AG09309 (cell line): ENCODE data around the gene TBC1D22B.
"Not testable (repeated sequence)": the region's sequence is repeated elsewhere in the genome, so short reads cannot be mapped to it uniquely, and the experiment has no call there.

Experiments
- DNase-seq: peaks from one replicate; pipeline ENCODE4 v3.0.0-alpha.2; 2010; ENCODE audit warnings: low read depth
- H3K4me3 ChIP-seq: 2 replicates; pipeline ENCODE4 v1.5.1; 2011; ENCODE audit warnings: mild to moderate bottlenecking, low read depth, low read length, moderate library complexity; ENCODE audit not compliant: control insufficient read depth
- CTCF ChIP-seq: IDR thresholded peaks from 2 replicates; pipeline ENCODE4 v1.5.1; 2011; ENCODE audit warnings: mild to moderate bottlenecking, low read depth, low read length, inconsistent platforms; ENCODE audit not compliant: insufficient read depth, control insufficient read depth; ENCODE audit errors: missing control alignments

TBC1D22B gene

DNA sequence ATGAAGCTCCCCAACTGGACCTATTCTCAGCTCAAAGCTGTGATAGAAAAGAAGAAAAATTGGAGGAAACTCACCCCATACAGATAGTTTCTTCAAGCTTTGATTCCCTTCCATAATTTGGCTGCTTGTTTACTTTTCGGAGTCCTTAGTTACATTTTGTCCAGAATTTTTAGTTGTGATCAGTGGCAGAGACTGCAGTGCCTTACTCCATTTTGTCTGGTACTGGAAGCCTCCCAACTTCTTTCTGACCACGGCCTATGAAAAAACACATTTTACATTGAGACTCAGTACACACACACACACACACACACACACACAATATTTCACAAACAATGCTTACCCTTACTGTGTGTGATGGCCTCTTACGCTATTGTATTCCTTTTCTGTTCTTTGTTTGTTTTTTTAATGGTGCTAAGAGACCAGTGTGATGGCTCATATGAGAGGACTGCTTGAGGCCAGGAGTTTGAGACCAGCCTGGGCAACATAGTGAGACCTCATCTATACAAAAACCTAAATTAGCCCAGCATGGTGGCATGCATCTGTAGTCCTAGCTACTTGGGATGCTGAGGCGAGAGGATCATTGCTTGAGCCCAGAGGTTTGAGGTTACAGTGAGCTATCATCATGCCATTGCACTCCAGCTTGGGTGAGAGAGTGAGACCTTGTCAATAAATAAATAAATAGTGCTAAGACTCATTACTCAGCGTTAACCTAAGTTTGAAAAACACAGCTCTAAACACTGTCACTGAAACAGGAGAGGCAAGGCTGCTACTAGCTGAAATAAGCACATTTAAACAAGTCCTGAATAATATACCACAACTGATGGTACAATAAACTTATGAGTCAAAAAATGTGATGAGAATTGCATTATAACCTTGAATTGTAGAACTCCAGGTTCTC lies 82.4 kb downstream of the TBC1D22B start:
- H3K4me3 ChIP-seq, result no peak overlapping the region
- DNase-seq, result no peak
- no peak for TF ChIP-seq CTCF

DNA sequence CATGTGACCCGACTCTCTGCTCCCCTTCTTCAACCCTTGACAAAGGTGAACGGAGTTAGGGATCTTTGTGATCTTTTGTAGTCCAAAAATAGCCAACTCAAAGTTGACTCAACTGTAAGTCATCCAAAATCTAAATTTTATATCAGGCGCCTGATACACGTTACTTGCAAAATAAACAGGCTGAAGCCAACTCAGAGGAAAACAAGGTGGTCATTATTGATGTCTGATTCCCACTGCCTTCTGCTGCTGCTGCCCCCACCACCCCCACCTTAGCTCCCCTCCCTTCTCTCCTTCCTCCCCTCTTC lies 83.0 kb downstream of the TBC1D22B start:
- H3K4me3 ChIP-seq, result no peak overlapping the region
- DNase-seq, result no peak
- no peak for TF ChIP-seq CTCF

DNA sequence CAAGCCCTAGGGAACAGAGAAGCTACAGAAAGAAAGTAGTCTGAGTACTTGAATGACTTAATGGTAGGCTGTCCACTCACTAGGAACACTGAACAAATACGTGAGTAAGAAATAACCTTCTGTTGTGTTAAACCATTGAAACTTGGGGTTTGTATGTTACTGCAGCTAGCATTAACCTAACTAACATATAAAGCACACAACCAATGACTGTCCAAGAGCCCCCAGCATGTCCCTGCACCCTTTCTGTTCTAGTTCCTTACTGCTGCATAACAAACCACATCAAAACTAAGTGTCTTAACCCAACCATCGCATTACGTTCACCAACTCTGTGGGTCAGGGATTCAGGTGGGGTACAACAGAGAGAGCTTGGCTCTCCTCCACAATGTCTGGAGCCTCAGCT lies 85.7 kb downstream of the TBC1D22B start:
- no peak overlapping the region for H3K4me3 ChIP-seq
- TF ChIP-seq CTCF, result no peak
- no peak for DNase-seq

GRCh38 chr6:37344308-37344707 lies 86.7 kb downstream of the TBC1D22B start:
- H3K4me3 ChIP-seq, result no peak overlapping the region
- no peak for DNase-seq
- no peak for TF ChIP-seq CTCF

DNA sequence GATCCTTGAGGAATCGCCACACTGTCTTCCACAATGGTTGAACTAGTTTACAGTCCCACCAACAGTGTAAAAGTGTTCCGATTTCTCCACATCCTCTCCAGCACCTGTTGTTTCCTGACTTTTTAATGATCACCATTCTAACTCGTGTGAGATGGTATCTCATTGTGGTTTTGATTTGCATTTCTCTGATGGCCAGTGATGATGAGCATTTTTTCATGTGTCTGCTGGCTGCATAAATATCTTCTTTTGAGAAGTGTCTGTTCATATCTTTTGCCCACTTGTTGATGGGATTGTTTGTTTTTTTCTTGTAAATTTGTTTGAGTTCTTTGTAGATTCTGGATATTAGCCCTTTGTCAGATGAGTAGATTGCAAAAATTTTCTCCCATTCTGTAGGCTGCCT lies 88.2 kb downstream of the TBC1D22B start:
- H3K4me3 ChIP-seq, DNase-seq: not testable (repeated sequence)

DNA sequence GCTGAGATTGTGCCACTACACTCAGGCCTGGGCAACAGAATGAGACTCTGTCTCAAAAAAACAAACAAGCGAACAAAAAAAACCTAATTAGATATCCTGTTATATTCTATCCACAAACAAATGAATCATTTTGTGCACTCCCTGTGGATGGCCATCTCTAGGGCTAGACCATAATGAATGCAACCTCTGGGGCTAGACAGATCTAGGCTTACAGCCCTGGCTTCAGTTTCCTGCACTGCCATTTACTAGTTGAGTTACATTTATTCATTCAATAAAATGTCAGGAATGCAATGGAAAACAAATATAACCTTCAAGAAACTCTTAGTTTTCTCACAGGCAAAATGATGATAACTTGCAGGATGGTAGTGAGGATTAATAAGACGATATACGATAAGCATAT lies 89.6 kb downstream of the TBC1D22B start:
- DNase-seq, result no peak
- H3K4me3 ChIP-seq, result no peak overlapping the region
- TF ChIP-seq CTCF, result no peak

DNA sequence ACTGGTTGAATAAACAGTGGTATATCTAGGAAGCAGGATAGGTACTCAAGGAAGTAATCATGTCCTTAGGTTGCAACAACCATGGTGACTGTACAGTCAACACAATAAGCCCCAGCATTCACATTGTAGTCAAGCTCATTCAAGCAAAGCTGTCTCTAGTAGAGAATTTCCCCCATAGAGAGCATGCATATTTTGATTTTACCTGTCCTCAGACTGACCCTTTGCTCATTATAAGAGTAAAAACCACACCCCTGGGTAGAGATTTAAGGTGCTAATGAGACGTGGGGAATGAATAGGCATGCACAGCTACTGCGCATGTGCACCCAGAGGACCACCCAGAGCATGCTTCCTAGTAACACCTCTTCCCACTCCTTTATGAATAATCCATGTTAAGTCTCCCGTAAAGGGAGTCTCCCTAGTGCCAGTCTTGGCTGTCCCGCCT lies 90.1 kb downstream of the TBC1D22B start:
- no peak for DNase-seq
- no peak for TF ChIP-seq CTCF
- no peak overlapping the region for H3K4me3 ChIP-seq
